Measurements from ENCODE around the gene ABCB1. TPM values are rescaled to one million over a fixed set of nuclear protein-coding genes. Genes with fewer than 3 reads are reported as not detected.
A peak's percentile ranks its signal among the peaks of the same experiment; 100 is the strongest.

ABCB1 gene
- polyA plus RNA-seq, 1 donor from 2014 or later, result 1.6 TPM

DNA sequence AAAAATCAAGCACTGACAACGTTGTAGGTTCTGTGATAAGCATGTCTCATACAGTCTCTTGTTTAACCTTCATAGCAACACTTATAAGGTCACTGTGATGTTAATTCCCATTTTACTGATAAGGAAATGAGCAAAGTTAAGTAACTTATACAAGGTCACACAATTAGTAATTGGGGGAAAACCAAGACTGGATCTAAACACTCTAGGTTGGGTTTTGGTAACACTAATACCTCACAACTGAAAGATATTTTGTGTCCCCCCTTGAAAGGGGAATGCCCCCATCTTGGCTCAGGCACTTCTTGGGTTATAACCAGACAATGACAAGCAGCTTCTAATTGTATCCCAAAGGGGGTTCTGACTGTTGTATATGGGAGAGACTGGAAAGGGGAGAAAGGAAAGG, 89.2 kb downstream of the ABCB1 start:
- no peaks in the 10 kb centered on the region for H3K9me2 ChIP-seq (ENCODE audit: insufficient read depth, low read length)
- no peaks in the 10 kb centered on the region for H4K20me1 ChIP-seq (ENCODE audit: insufficient read depth)
- peak overlapping the region; percentile 11 for H2AFZ ChIP-seq (ENCODE audit: low read depth, low read length)
- no peaks in the 10 kb centered on the region for H3F3A ChIP-seq (ENCODE audit: insufficient read depth, low read length, poor library complexity, severe bottlenecking)
- H3K79me2 ChIP-seq (replicated peaks; ENCODE audit: insufficient read depth, low read length), result no peaks in the 10 kb centered on the region
- peak overlapping the region; percentile 41 for H3K4me3 ChIP-seq (ENCODE audit: low read length)
- no peaks in the 10 kb centered on the region for H3K9me3 ChIP-seq (ENCODE audit: low read length)
- no peak overlapping the region for H3K9ac ChIP-seq (ENCODE audit: low read length)
- no peak overlapping the region for H3K4me2 ChIP-seq (ENCODE audit: low read length)
- no peaks in the 10 kb centered on the region for H3K27me3 ChIP-seq (ENCODE audit: insufficient read depth, low read depth, low read length)
- H3K36me3 ChIP-seq (ENCODE audit: insufficient read depth, low read length), result no peaks in the 10 kb centered on the region
- TF ChIP-seq, protein P1, sequence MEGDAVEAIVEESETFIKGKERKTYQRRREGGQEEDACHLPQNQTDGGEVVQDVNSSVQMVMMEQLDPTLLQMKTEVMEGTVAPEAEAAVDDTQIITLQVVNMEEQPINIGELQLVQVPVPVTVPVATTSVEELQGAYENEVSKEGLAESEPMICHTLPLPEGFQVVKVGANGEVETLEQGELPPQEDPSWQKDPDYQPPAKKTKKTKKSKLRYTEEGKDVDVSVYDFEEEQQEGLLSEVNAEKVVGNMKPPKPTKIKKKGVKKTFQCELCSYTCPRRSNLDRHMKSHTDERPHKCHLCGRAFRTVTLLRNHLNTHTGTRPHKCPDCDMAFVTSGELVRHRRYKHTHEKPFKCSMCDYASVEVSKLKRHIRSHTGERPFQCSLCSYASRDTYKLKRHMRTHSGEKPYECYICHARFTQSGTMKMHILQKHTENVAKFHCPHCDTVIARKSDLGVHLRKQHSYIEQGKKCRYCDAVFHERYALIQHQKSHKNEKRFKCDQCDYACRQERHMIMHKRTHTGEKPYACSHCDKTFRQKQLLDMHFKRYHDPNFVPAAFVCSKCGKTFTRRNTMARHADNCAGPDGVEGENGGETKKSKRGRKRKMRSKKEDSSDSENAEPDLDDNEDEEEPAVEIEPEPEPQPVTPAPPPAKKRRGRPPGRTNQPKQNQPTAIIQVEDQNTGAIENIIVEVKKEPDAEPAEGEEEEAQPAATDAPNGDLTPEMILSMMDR (IDR thresholded peaks at IDR 0.05; ENCODE audit: poor library complexity, severe bottlenecking), result no peak
- no peak for TF ChIP-seq POLR2AphosphoS5 (IDR thresholded peaks at IDR 0.05)
- TF ChIP-seq SMC3 (conservative IDR thresholded peaks at IDR 0.05; ENCODE audit: poor library complexity), result no peak
- no peak for TF ChIP-seq RAD21 (conservative IDR thresholded peaks at IDR 0.05)
- no peak for TF ChIP-seq EP300 (conservative IDR thresholded peaks at IDR 0.05; ENCODE audit: poor library complexity, severe bottlenecking)
- no peak for TF ChIP-seq TAF1 (IDR thresholded peaks at IDR 0.05; ENCODE audit: low read depth)
- TF ChIP-seq MXI1 (conservative IDR thresholded peaks at IDR 0.05; ENCODE audit: poor library complexity, severe bottlenecking), result no peak
- TF ChIP-seq EZH2 (IDR thresholded peaks at IDR 0.05; ENCODE audit: borderline replicate concordance, insufficient read depth, low read length, poor library complexity, severe bottlenecking), result no peak
- TF ChIP-seq, protein P2, sequence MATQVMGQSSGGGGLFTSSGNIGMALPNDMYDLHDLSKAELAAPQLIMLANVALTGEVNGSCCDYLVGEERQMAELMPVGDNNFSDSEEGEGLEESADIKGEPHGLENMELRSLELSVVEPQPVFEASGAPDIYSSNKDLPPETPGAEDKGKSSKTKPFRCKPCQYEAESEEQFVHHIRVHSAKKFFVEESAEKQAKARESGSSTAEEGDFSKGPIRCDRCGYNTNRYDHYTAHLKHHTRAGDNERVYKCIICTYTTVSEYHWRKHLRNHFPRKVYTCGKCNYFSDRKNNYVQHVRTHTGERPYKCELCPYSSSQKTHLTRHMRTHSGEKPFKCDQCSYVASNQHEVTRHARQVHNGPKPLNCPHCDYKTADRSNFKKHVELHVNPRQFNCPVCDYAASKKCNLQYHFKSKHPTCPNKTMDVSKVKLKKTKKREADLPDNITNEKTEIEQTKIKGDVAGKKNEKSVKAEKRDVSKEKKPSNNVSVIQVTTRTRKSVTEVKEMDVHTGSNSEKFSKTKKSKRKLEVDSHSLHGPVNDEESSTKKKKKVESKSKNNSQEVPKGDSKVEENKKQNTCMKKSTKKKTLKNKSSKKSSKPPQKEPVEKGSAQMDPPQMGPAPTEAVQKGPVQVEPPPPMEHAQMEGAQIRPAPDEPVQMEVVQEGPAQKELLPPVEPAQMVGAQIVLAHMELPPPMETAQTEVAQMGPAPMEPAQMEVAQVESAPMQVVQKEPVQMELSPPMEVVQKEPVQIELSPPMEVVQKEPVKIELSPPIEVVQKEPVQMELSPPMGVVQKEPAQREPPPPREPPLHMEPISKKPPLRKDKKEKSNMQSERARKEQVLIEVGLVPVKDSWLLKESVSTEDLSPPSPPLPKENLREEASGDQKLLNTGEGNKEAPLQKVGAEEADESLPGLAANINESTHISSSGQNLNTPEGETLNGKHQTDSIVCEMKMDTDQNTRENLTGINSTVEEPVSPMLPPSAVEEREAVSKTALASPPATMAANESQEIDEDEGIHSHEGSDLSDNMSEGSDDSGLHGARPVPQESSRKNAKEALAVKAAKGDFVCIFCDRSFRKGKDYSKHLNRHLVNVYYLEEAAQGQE (IDR thresholded peaks at IDR 0.05; ENCODE audit: borderline replicate concordance), result no peak
- peak overlapping the region; percentile 81 for H3K27ac ChIP-seq (ENCODE audit: low read length)

DNA sequence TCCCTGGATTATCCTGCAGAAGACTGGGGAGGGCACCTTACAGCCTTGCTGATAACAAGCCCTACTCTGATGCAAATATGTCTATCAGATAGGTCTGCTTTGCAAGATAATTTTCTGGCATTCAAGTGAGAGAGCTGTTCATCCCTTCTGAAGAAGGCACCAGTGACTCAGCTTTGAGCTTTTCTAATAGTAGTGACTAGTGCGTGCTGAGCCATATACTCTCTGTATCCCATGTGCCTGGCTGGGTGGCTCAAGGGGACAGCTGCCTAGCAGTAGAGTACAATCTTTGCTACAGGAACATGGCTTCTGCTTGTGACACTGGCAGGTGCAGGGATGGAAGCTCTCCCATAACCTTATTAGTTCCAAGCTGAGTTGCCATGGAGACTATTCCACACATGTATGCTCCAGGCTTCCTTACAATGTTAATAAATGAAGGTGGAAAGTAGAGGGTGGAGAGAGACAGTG, 90.2 kb downstream of the ABCB1 start:
- Histone ChIP-seq H3K27me3 (ENCODE audit: insufficient read depth, low read depth, low read length) (no peaks in the 10 kb centered on the region), H3K4me3 (ENCODE audit: low read length) (peak overlapping the region; percentile 41), H2AFZ (ENCODE audit: low read depth, low read length) (peak overlapping the region; percentile 54), H4K20me1 (ENCODE audit: insufficient read depth) (no peaks in the 10 kb centered on the region), H3F3A (ENCODE audit: insufficient read depth, low read length, poor library complexity, severe bottlenecking) (no peaks in the 10 kb centered on the region), H3K36me3 (ENCODE audit: insufficient read depth, low read length) (no peaks in the 10 kb centered on the region), H3K9ac (ENCODE audit: low read length) (peak overlapping the region; percentile 48), H3K9me3 (ENCODE audit: low read length) (no peaks in the 10 kb centered on the region), H3K79me2 (replicated peaks; ENCODE audit: insufficient read depth, low read length) (no peaks in the 10 kb centered on the region), H3K9me2 (ENCODE audit: insufficient read depth, low read length) (no peaks in the 10 kb centered on the region), H3K4me2 (ENCODE audit: low read length) (peak overlapping the region; percentile 53), H3K27ac (ENCODE audit: low read length) (peak overlapping the region; percentile 81)
- TF ChIP-seq SMC3 (conservative IDR thresholded peaks at IDR 0.05; ENCODE audit: poor library complexity) (no peak), TAF1 (IDR thresholded peaks at IDR 0.05; ENCODE audit: low read depth) (no peak), EZH2 (IDR thresholded peaks at IDR 0.05; ENCODE audit: borderline replicate concordance, insufficient read depth, low read length, poor library complexity, severe bottlenecking) (no peak), RAD21 (conservative IDR thresholded peaks at IDR 0.05) (peak; percentile 35), EP300 (conservative IDR thresholded peaks at IDR 0.05; ENCODE audit: poor library complexity, severe bottlenecking) (peak; percentile 63), MXI1 (conservative IDR thresholded peaks at IDR 0.05; ENCODE audit: poor library complexity, severe bottlenecking) (peak; percentile 64), POLR2AphosphoS5 (IDR thresholded peaks at IDR 0.05) (peak; percentile 51)
- TF ChIP-seq, protein P1 (IDR thresholded peaks at IDR 0.05; ENCODE audit: poor library complexity, severe bottlenecking), result peak; percentile 7
- TF ChIP-seq, protein P2 (IDR thresholded peaks at IDR 0.05; ENCODE audit: borderline replicate concordance), result peak; percentile 80

Data from neural cell (in vitro differentiated cells).